Parathyroid adenoma (tissue), 2 donors: ENCODE data around the gene NISCH.

Source experiments
- H2AFZ ChIP-seq: fragments of 300-600 bp; sonication (generic); one replicate; pipeline ENCODE4 v1.7.0; 2017; ENCODE audit warnings: antibody characterized with exemption, mild to moderate bottlenecking
- H3K27ac ChIP-seq: fragments of 300-600 bp; sonication (generic); one replicate; pipeline ENCODE4 v1.7.0; 2017
- H3K27me3 ChIP-seq: fragments of 300-600 bp; sonication (generic); one replicate; pipeline ENCODE4 v1.7.0; 2017; ENCODE audit warnings: low read length; ENCODE audit not compliant: control insufficient read depth, insufficient read depth
- H3K36me3 ChIP-seq: fragments of 300-600 bp; sonication (generic); one replicate; pipeline ENCODE4 v1.7.0; 2017; ENCODE audit warnings: low read length; ENCODE audit not compliant: control insufficient read depth, insufficient read depth
- H3K4me1 ChIP-seq: fragments of 300-600 bp; sonication (generic); one replicate; pipeline ENCODE4 v1.7.0; 2017; ENCODE audit warnings: control low read depth
- H3K4me2 ChIP-seq: fragments of 300-600 bp; sonication (generic); one replicate; pipeline ENCODE4 v1.7.0; 2017; ENCODE audit warnings: low read length
- H3K4me3 ChIP-seq: fragments of 300-600 bp; sonication (generic); one replicate; pipeline ENCODE4 v1.7.0; 2017; ENCODE audit warnings: low read depth, low read length
- H3K79me2 ChIP-seq: fragments of 300-600 bp; sonication (generic); one replicate; pipeline ENCODE4 v1.7.0; 2017; ENCODE audit warnings: control low read depth
- H3K9ac ChIP-seq: fragments of 300-600 bp; sonication (generic); one replicate; pipeline ENCODE4 v1.7.0; 2017; ENCODE audit warnings: mild to moderate bottlenecking
- H3K9me3 ChIP-seq: fragments of 300-600 bp; sonication (generic); one replicate; pipeline ENCODE4 v1.7.0; 2017; ENCODE audit warnings: low read length; ENCODE audit not compliant: control insufficient read depth
- TF ChIP-seq, protein P1 (sequence below): fragments of 300-600 bp; sonication (generic); IDR thresholded peaks from one replicate; pipeline ENCODE4 v1.7.0; 2017; ENCODE audit warnings: antibody characterized with exemption, mild to moderate bottlenecking
- donor health status: primary hyperparathyroidism.

Gene NISCH

GRCh38 chr3:52455283-52456168 is at the start of gene NISCH:
NISCH (plus strand) TSS chr3:52455604; CDS start chr3:52455642, 38 bp downstream.
- H3K9ac ChIP-seq = peak within 1 kb of the TSS; percentile 97
- H3K9me3 ChIP-seq = no peaks in the 10 kb centered on the region
- peaks cover 3% of the 10 kb centered on the region for H3K79me2 ChIP-seq
- H3K27ac ChIP-seq = peak within 1 kb of the TSS; percentile 81
- H3K27me3 ChIP-seq = no peaks in the 10 kb centered on the region
- TF ChIP-seq, protein P1, sequence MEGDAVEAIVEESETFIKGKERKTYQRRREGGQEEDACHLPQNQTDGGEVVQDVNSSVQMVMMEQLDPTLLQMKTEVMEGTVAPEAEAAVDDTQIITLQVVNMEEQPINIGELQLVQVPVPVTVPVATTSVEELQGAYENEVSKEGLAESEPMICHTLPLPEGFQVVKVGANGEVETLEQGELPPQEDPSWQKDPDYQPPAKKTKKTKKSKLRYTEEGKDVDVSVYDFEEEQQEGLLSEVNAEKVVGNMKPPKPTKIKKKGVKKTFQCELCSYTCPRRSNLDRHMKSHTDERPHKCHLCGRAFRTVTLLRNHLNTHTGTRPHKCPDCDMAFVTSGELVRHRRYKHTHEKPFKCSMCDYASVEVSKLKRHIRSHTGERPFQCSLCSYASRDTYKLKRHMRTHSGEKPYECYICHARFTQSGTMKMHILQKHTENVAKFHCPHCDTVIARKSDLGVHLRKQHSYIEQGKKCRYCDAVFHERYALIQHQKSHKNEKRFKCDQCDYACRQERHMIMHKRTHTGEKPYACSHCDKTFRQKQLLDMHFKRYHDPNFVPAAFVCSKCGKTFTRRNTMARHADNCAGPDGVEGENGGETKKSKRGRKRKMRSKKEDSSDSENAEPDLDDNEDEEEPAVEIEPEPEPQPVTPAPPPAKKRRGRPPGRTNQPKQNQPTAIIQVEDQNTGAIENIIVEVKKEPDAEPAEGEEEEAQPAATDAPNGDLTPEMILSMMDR = no peak
- H2AFZ ChIP-seq = peak within 1 kb of the TSS; percentile 95
- H3K4me3 ChIP-seq = peak within 1 kb of the TSS; percentile 68
- no peaks in the 10 kb centered on the region for H3K36me3 ChIP-seq
- H3K4me1 ChIP-seq = peaks cover 15% of the 10 kb centered on the region
- peak within 1 kb of the TSS; percentile 99 for H3K4me2 ChIP-seq

- H3K36me3 ChIP-seq = no peaks in the 10 kb centered on the region
- H3K4me1 ChIP-seq = peaks cover 11% of the 10 kb centered on the region
- no peaks in the 10 kb centered on the region for H3K9me3 ChIP-seq
- no peak overlapping the region for H3K27ac ChIP-seq
- H3K4me3 ChIP-seq = no peak overlapping the region
- TF ChIP-seq, protein P1 = no peak
- no peaks in the 10 kb centered on the region for H3K27me3 ChIP-seq
- no peak overlapping the region for H2AFZ ChIP-seq
- peaks cover 2% of the 10 kb centered on the region for H3K79me2 ChIP-seq
- no peak overlapping the region for H3K4me2 ChIP-seq
- H3K9ac ChIP-seq = no peak overlapping the region
Measured at GRCh38 chr3:52406231-52406661, 49.2 kb upstream of the NISCH start.

GRCh38 chr3:52406791-52407510 is 48.5 kb upstream of the NISCH start:
- Histone ChIP-seq H3K4me3 (no peak overlapping the region), H3K9ac (no peak overlapping the region), H3K79me2 (peaks cover 2% of the 10 kb centered on the region), H3K27me3 (no peaks in the 10 kb centered on the region), H3K9me3 (no peaks in the 10 kb centered on the region), H3K4me2 (no peak overlapping the region), H3K36me3 (no peaks in the 10 kb centered on the region), H2AFZ (no peak overlapping the region), H3K4me1 (peaks cover 13% of the 10 kb centered on the region), H3K27ac (no peak overlapping the region)
- TF ChIP-seq, protein P1 = no peak

GRCh38 chr3:52407779-52408178 is 47.6 kb upstream of the NISCH start:
- H3K27me3 ChIP-seq = no peaks in the 10 kb centered on the region
- H3K79me2 ChIP-seq = peaks cover 2% of the 10 kb centered on the region
- no peaks in the 10 kb centered on the region for H3K9me3 ChIP-seq
- TF ChIP-seq, protein P1 = no peak
- H3K4me1 ChIP-seq = peaks cover 18% of the 10 kb centered on the region
- H3K4me2 ChIP-seq = no peak overlapping the region
- no peak overlapping the region for H2AFZ ChIP-seq
- no peak overlapping the region for H3K27ac ChIP-seq
- no peaks in the 10 kb centered on the region for H3K36me3 ChIP-seq
- H3K4me3 ChIP-seq = no peak overlapping the region
- H3K9ac ChIP-seq = no peak overlapping the region
